Measurements from ENCODE around the gene GCA. TPM values are rescaled to one million over a fixed set of nuclear protein-coding genes. Genes with fewer than 3 reads are reported as not detected.

GCA gene
- total RNA-seq, 2 experiments from 2014 or later, result 3.9 to 5.0 TPM

GRCh38 chr2:162317058-162317742 is 26.7 kb upstream of the GCA start:
- TF ChIP-seq CTCF (IDR thresholded peaks at IDR 0.05), result no peak
- POLR2A ChIA-PET, result interaction anchor here (1.2 to 2.8 kb wide), 8 partner anchors 8 to 26 kb away, joined by 3 to 30 read pairs (median 8); partner anchors contain the start of gene GCA

GRCh38 chr2:162317861-162318327 is 26.0 kb upstream of the GCA start:
- Histone ChIP-seq H3K27ac (ENCODE audit: low read depth in 1 of 2, low read length in 2 of 2) (peak overlapping the region; percentile 91 to 97), H3K4me3 (ENCODE audit: low read length) (peak overlapping the region; percentile 90), H3K27me3 (ENCODE audit: control insufficient read depth in 1 of 2, insufficient read depth in 2 of 2, low read length in 2 of 2) (no peaks in the 10 kb centered on the region), H3K36me3 (ENCODE audit: insufficient read depth, low read length) (no peaks in the 10 kb centered on the region), H3K9me3 (ENCODE audit: control insufficient read depth in 1 of 2, insufficient read depth in 1 of 2, low read length in 2 of 2) (no peaks in the 10 kb centered on the region), H3K4me1 (ENCODE audit: insufficient read depth, low read length) (peaks cover 29% of the 10 kb centered on the region)
- peak overlapping the region; percentile 99 for H3K27ac Mint-ChIP-seq
- CTCF ChIA-PET, result interaction anchor here (1.1 to 5.0 kb wide), 5 partner anchors 16 to 164 kb away, joined by 3 to 23 read pairs (median 6); partner anchors contain the start of gene GCA
- H3K4me3 Mint-ChIP-seq, result peak overlapping the region; percentile 98
- H3K4me1 Mint-ChIP-seq (ENCODE audit: low read depth), result peaks cover 78% of the 10 kb centered on the region
- H3K27me3 Mint-ChIP-seq, result no peaks in the 10 kb centered on the region
- ATAC-seq (ENCODE audit: poor library complexity) (peak; percentile 4), DNase-seq (peak in 10 of 14 experiments; percentile 6 to 67 (median 32))
- intact Hi-C loops (cut with DNase I, micrococcal nuclease), result loop anchor here (1.0 to 5.0 kb wide), 4 partner anchors 17 to 1006 kb away; partner anchors contain the start of gene GCA (in 1 of the 2)
- POLR2A ChIA-PET, result interaction anchor here (0.8 to 2.8 kb wide), 12 partner anchors 9 to 364 kb away, joined by 3 to 30 read pairs (median 6); partner anchors contain the start of gene GCA
- no peak for TF ChIP-seq CTCF (IDR thresholded peaks at IDR 0.05)
- peaks cover 20% of the 10 kb centered on the region for H3K36me3 Mint-ChIP-seq (ENCODE audit: low read depth)
- no peaks in the 10 kb centered on the region for H3K9me3 Mint-ChIP-seq

More at GRCh38 chr2:162317058-162317742, 26.7 kb upstream of the GCA start:
- intact Hi-C loops (cut with DNase I, micrococcal nuclease), result loop anchor here (1.0 to 5.0 kb wide), 2 partner anchors 16 to 1005 kb away; no protein-coding TSS in a partner anchor
- peak overlapping the region; percentile 90 for H3K4me3 ChIP-seq (ENCODE audit: low read length)
- Mint-ChIP-seq H3K4me1 (ENCODE audit: low read depth) (peaks cover 85% of the 10 kb centered on the region), H3K27ac (peak overlapping the region; percentile 99), H3K36me3 (ENCODE audit: low read depth) (peaks cover 23% of the 10 kb centered on the region), H3K27me3 (no peaks in the 10 kb centered on the region), H3K9me3 (no peaks in the 10 kb centered on the region), H3K4me3 (peak overlapping the region; percentile 98)
- CTCF ChIA-PET, result interaction anchor here (1.1 to 5.0 kb wide), 3 partner anchors 17 to 26 kb away, joined by 4 to 23 read pairs (median 6); partner anchors contain the start of gene GCA
- H3K36me3 ChIP-seq (ENCODE audit: insufficient read depth, low read length), result no peaks in the 10 kb centered on the region
- ATAC-seq (ENCODE audit: poor library complexity), result no peak
- no peaks in the 10 kb centered on the region for H3K27me3 ChIP-seq (ENCODE audit: control insufficient read depth in 1 of 2, insufficient read depth in 2 of 2, low read length in 2 of 2)
- no peak for DNase-seq
- H3K4me1 ChIP-seq (ENCODE audit: insufficient read depth, low read length), result peaks cover 29% of the 10 kb centered on the region
- peak overlapping the region; percentile 91 to 97 for H3K27ac ChIP-seq (ENCODE audit: low read depth in 1 of 2, low read length in 2 of 2)
- H3K9me3 ChIP-seq (ENCODE audit: control insufficient read depth in 1 of 2, insufficient read depth in 1 of 2, low read length in 2 of 2), result no peaks in the 10 kb centered on the region

- H3K4me3 Mint-ChIP-seq, result peak within 1 kb of the TSS; percentile 98
- H3K27me3 Mint-ChIP-seq, result no peaks in the 10 kb centered on the region
- no peaks in the 10 kb centered on the region for H3K9me3 ChIP-seq (ENCODE audit: control insufficient read depth in 1 of 2, insufficient read depth in 1 of 2, low read length in 2 of 2)
- H3K36me3 Mint-ChIP-seq (ENCODE audit: low read depth), result peaks cover 20% of the 10 kb centered on the region
- no peak for TF ChIP-seq CTCF (IDR thresholded peaks at IDR 0.05)
- ChIA-PET POLR2A (interaction anchor here (0.8 to 2.8 kb wide), 11 partner anchors 10 to 364 kb away, joined by 3 to 30 read pairs (median 7); partner anchors contain the start of gene GCA), CTCF (interaction anchor here (0.9 to 5.0 kb wide), 9 partner anchors 16 to 165 kb away, joined by 3 to 23 read pairs (median 4); partner anchors contain the start of gene GCA)
- DNase-seq, result peak; percentile 42 to 95 (median 63)
- H3K36me3 ChIP-seq (ENCODE audit: insufficient read depth, low read length), result no peaks in the 10 kb centered on the region
- peaks cover 29% of the 10 kb centered on the region for H3K4me1 ChIP-seq (ENCODE audit: insufficient read depth, low read length)
- no peaks in the 10 kb centered on the region for H3K9me3 Mint-ChIP-seq
- H3K4me3 ChIP-seq (ENCODE audit: low read length), result peak within 1 kb of the TSS; percentile 90
- peak within 1 kb of the TSS; percentile 91 to 97 for H3K27ac ChIP-seq (ENCODE audit: low read depth in 1 of 2, low read length in 2 of 2)
- peak; percentile 85 for ATAC-seq (ENCODE audit: poor library complexity)
- intact Hi-C loops (cut with DNase I, micrococcal nuclease), result loop anchor here (1.0 to 5.0 kb wide), 3 partner anchors 16 to 1006 kb away; partner anchors contain the start of gene GCA (in 1 of the 2)
- peak within 1 kb of the TSS; percentile 99 for H3K27ac Mint-ChIP-seq
- peaks cover 75% of the 10 kb centered on the region for H3K4me1 Mint-ChIP-seq (ENCODE audit: low read depth)
- no peaks in the 10 kb centered on the region for H3K27me3 ChIP-seq (ENCODE audit: control insufficient read depth in 1 of 2, insufficient read depth in 2 of 2, low read length in 2 of 2)
These were observed 25.4 kb upstream of the GCA start, which contains the start of gene IFIH1 for GRCh38 chr2:162318328-162319180. IFIH1 (minus strand) TSS chr2:162318684; CDS start chr2:162318307, 377 bp downstream.

Data from CD4-positive, alpha-beta T cell (primary cell).